Measurements from ENCODE around the gene XPNPEP3.

- TF ChIP-seq CTCF (IDR thresholded peaks at IDR 0.05) (no peak), POLR2AphosphoS5 (IDR thresholded peaks at IDR 0.05) (no peak)
Measured at GRCh38 chr22:40818192-40818746, 38.7 kb upstream of the XPNPEP3 start.
